Fibroblast of pulmonary artery (primary cell): Measurements from ENCODE around the gene ROR1.

ENCODE experiments used
- DNase-seq: peaks from one replicate; pipeline ENCODE4 v3.0.0-alpha.2; 2010; ENCODE audit warnings: low read depth
- H3K4me3 ChIP-seq: replicated peaks from 2 replicates; pipeline ENCODE4 v1.5.1; 2011; ENCODE audit warnings: low read depth, mild to moderate bottlenecking, control low read depth, low read length, moderate library complexity
- CTCF ChIP-seq: IDR thresholded peaks from 2 replicates; pipeline ENCODE4 v1.5.1; 2011; ENCODE audit warnings: mild to moderate bottlenecking, control low read depth, low read length, inconsistent platforms; ENCODE audit errors: missing control alignments

Gene ROR1

GRCh38 chr1:64090436-64090835, 316.6 kb downstream of the ROR1 start:
- DNase-seq, result no peak
- H3K4me3 ChIP-seq, result no peak overlapping the region
- TF ChIP-seq CTCF, result no peak

- H3K4me3 ChIP-seq, result no peak overlapping the region
- DNase-seq, result no peak
- no peak for TF ChIP-seq CTCF
These were observed 319.1 kb downstream of the ROR1 start for GRCh38 chr1:64092851-64093371.

- TF ChIP-seq CTCF, result no peak
- H3K4me3 ChIP-seq, result no peak overlapping the region
- DNase-seq, result peak; percentile 53
These were observed 320.1 kb downstream of the ROR1 start for GRCh38 chr1:64093941-64094340.

GRCh38 chr1:64095832-64096231, 322.0 kb downstream of the ROR1 start:
- no peak for DNase-seq
- TF ChIP-seq CTCF, result no peak
- no peak overlapping the region for H3K4me3 ChIP-seq

GRCh38 chr1:64097859-64098258, 324.0 kb downstream of the ROR1 start:
- no peak for TF ChIP-seq CTCF
- no peak overlapping the region for H3K4me3 ChIP-seq
- no peak for DNase-seq

GRCh38 chr1:64098436-64098835, 324.6 kb downstream of the ROR1 start:
- DNase-seq, result no peak
- TF ChIP-seq CTCF, result no peak
- no peak overlapping the region for H3K4me3 ChIP-seq

GRCh38 chr1:64098846-64099582, 325.2 kb downstream of the ROR1 start:
- H3K4me3 ChIP-seq, result no peak overlapping the region
- no peak for TF ChIP-seq CTCF
- peak; percentile 21 for DNase-seq
